ENCODE results near the gene PER1.
A peak's percentile ranks its signal among the peaks of the same experiment; 100 is the strongest.

Gene PER1

GRCh38 chr17:8153525-8153956 is 1.3 kb upstream of the PER1 start:
- DNase-seq = peak in 41 of 51 donors; percentile 16 to 89 (median 51)

DNA sequence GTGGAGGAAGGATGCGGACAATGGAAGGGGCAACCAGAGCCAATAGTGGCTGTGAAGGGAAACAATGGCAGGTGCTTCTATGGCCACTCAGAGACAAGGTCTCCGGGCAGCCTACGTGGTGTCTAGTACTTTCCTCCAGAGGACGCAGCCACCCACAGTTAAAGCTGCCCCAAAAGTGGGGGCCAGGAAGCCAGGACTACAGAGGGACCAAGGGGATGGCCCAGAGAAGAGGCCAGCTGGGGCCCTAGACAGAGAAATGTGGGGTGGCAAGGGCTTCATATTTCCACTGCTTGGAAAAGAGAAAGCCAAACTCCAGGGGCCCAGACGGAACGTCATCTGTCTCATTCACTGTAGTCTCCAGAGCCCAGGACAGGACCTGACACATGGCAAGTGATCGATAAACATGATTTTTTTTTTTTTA is 837 bp upstream of the PER1 start:
- no peak for DNase-seq

- DNase-seq = peak in 45 of 51 donors; percentile 8 to 87 (median 63)
These were observed 528 bp downstream of the PER1 start for GRCh38 chr17:8151641-8152111.

DNA sequence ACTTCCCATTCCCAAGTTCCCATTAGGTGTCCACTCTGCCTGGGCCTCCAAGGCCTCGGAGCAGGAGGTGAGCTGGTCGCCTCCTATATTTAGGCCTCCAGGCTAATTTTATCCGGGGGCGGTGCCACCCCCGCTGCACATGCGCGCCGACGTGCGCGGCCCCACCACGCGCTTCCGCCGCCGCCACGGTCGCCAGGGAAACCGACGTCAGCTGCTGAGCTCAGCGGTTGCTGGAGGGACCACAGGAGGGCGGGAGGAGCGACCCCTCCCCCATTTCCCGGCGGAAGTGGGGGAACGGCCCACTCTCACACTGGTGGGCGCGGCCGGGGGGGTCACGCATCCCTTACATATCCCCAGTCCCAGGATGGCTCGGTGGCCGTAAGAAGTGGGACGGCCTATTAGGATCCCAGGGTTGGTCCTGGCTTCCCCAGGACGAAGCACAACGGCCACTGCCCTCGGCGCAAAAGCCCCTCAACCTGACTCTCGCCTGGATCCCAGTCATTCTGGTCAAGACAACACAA is 1.0 kb downstream of the PER1 start:
- DNase-seq = peak in 50 of 51 donors; percentile 35 to 96 (median 84)

DNA sequence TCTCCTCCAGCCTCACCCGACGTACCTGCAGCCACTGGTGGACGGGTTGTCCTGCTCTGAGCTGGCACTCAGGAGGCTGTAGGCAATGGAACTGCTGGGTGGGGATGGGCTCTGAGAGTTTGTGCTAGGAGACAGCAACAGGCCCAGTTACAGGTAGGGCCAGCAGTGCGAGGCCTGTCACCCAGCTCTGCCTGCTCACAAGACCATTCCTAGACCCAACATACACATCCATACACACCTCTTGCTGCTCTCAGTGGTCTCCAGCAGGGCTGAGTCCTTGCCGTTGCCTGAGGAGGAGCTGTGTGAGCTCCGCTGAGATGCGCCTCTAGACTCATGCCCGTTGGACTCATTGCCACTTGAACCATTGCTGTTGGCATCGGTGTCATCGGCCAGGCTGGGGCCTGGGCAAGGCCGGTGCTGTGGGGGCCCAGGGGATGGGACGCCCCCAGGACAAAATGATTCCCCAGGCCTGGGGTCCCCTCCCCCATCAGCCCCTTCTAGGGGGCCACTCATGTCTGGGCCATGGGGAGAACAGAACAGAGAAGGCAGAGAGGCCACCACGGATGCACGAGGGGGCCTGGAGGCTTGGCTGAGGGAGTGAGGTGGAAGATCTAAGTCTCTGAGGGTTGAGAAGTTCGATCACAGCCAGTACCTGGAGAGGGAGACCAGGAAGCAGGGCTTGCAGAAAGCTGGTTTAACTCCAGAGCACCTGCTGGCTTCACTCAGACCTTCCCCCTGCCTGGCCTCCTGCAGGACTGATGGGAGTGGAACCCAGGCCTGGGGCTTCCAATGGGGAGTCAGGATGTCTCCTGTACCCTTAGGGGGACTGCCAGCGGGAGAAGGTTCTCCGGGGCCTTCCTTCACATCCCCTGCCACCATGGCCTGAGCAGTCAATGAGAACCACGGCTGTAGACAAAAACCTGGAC is 1.7 kb downstream of the PER1 start:
- DNase-seq = no peak

GRCh38 chr17:8149419-8150193 is 2.6 kb downstream of the PER1 start:
- DNase-seq = no peak

GRCh38 chr17:8148560-8148959 is 3.6 kb downstream of the PER1 start:
- no peak for DNase-seq

DNA sequence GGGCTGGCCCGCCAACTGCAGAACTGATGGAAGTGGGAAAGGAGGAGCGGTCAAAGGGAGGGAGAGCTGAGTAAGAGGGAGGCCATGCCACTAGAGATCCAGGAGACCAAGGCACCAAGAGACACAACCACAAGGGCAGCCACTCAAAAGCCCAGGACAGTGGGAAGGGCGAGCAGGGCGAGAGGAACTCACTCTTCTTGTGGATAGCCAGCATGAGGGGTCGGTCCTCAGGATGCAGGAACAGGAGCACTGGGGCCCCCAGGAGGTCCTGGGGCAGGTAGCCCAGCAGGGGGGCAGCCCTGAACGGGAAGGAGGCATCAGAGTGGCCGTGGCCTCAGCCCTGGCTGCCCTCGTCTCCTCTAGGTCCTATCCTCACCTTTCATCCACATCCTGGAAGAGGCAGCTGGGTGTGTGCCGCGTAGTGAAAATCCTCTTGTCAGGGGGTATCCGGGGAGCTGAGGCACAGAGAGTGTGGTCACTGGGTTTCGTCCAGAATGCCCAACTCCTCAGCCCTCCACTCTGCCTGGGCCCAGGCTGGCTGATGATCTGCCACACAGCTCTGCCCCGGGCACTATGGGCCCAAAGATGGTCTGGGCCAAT is 4.3 kb downstream of the PER1 start:
- DNase-seq = no peak

DNA sequence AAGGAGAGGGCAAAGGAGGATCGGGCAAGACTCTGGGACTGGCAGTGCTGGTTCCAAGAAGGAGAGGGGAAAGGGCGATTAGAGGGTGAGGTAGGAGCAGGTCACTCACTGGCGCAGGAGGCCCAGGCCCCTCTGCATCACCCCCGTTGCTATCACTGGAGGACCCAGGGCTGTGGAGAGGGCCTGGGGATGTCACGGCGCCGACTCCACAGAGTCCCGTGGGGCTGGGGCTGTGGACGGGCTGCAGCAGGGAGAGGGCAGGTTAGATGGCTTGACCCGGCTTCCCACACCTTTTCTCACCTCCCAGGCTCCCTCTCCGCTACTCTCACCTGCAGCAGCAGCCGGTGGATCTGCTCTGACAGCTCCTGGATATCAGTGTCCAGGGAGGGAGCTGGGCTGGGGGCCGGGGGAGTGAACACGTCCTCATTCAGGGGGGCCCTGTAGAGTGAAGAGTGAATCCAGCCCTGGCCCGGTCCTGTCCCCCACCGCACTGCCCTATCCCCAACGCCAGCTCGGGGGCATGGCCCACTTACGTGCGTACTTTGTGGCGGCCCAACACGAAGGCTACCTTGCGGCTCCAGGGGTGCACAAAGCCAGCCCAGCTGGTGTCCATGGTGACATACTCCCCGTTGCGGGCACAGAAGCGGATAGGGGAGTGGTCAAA is 4.9 kb downstream of the PER1 start:
- no peak for DNase-seq

GRCh38 chr17:8146381-8147140 is 5.6 kb downstream of the PER1 start:
- DNase-seq = no peak

GRCh38 chr17:8145811-8146210 is 6.4 kb downstream of the PER1 start:
- no peak for DNase-seq

DNA sequence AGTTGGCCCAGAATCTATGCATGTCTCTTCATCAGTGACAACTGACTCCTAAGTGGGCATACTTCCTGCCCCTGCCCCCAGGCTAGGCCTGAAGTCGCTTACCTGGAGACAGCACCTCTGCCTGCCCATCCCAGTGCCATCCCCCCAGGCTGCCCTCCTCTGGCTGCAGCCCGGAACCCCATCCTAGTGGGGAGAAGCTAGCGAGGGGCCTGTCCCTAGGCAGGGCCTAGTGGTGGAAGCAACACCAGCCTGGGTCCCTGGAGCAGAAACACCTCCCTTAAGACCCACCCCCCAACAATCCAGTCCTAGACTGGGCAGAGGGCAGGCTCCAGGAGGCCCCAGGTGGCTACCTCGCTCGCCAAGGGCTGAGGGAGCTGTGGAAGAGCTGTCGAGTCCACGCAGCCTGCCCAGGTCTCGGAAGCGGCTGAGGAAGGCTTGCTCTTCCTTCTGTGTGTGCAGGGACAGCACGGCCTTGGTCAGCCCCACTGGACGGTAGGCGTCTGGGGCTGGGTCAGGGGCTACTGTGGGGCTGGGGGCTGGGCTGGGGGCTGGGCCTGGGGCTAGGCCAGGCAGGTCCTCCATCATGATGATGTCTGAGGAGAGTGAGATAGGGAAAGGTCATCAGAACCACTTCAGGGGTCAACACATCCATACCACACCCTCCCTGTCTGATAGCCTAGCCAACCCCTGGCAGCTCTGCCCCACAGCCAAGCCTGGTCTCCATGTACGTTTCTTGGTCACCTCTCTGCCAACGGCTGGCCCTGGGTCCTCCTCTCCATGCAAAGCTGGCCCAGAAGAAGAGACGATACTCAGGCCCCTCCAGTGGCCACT is 7.6 kb downstream of the PER1 start:
- no peak for DNase-seq

GRCh38 chr17:8143581-8144400 is 8.4 kb downstream of the PER1 start:
- DNase-seq = no peak

GRCh38 chr17:8142887-8143580 is 9.2 kb downstream of the PER1 start:
- DNase-seq = no peak

DNA sequence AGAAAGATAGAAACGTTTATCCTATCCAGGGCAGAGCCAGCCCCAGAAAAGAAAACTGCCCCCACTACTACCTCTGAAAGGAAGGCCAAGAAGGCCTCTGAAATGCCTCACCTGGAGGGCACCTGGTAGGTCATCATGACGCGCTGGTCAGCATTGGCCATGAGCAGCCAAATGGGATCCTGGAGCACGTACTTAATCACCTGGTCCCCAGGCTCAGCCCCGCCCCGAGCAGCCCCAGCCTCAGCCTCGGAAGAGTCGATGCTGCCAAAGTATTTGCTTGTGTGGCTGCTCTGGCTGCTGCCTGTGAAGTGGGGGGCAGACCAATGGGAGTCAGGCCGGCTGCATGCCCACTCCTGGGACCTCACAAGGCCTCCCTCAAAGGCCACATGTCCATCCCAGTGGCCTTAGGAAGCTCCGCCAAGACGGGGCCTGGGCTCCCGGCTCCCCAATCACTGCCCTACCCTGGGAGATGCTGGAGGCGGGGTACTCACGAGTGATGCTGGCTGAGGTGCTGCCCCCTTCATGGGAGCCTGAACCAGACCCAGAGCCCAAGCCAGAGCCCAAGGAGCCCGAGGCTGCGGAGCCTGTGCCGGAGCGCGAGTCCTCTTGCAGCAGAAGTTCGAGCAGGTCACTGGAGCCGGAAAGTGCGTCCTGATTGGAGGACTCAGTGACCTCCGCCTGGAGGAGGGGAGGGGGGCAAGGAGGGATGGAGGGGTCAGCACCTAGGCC is 9.9 kb downstream of the PER1 start:
- DNase-seq = no peak

DNA sequence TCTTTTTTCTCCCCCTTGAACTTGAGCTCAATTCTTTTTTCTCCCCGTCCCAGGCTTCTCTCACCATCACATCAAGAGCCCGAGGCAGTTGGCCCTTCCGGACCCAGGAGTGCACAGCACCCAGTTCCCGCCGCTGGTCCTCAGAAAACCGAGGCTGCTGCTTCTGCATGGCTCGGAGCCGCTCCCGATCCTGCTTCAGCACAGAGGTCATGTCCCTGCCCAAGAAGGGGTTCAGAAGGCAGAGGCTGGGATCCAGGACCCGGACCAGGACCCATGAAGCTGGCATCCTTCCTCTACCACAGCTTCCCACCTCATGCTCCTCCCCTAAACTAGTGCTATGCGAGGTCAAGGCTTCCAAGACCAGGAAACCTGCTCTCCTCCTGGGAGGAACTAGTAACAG is 10.5 kb downstream of the PER1 start:
- DNase-seq = no peak

GRCh38 chr17:8141045-8141444 is 11.2 kb downstream of the PER1 start:
- DNase-seq = no peak

Measured in hypothalamus (tissue), 51 donors.